GM18526 (cell line): ENCODE measurements around the gene KLHDC3.

Experiments
- POLR2A ChIP-seq: IDR thresholded peaks from 3 replicates; pipeline ENCODE4 v1.6.1; 2011; ENCODE audit not compliant: insufficient read length; ENCODE audit errors: extremely low read depth

The KLHDC3 gene

GRCh38 chr6:43060034-43060754 lies 46.1 kb downstream of the KLHDC3 start:
- no peak for TF ChIP-seq POLR2A

DNA sequence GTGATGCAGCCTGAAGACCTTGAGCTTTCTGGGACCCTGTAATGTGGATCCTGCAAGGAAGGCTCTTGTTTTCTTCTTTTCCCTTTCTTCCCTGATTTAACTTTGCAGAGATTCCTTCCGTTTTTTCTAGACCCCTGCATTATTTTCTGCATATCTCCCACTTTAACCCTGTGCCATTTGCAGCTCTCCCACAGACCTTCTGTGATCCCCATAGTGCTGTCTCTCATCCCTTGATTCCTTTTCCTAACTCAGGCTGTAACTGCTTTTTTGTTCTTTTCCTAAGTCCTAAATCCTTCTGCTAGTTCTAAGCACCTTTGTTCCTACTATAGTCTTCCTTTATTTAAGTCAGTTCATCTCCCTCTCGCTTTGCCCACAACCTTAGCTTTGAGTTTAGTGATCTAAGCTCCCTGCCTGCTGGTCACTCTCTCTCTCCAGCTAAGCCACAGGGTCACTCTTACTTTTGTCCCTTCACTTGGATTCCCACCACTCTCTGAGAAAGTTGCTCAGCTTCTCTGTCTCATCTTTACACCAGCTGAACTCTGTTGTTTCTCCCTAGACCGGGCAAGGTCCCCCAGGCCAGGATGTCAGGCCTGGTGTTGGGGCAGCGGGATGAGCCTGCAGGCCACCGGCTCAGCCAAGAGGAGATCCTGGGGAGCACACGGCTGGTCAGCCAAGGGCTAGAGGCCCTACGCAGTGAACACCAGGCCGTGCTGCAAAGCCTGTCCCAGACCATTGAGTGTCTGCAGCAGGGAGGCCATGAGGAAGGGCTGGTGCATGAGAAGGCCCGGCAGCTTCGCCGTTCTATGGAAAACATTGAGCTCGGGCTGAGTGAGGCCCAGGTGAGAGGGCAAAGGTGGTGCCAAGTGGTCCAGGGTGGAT lies 46.9 kb downstream of the KLHDC3 start:
- no peak for TF ChIP-seq POLR2A

GRCh38 chr6:43061861-43062260 lies 47.8 kb downstream of the KLHDC3 start:
- no peak for TF ChIP-seq POLR2A

- no peak for TF ChIP-seq POLR2A
Observed at GRCh38 chr6:43062818-43063217, 48.8 kb downstream of the KLHDC3 start.

GRCh38 chr6:43070028-43070632 lies 56.1 kb downstream of the KLHDC3 start:
- no peak for TF ChIP-seq POLR2A
